ENCODE results near the gene SELP.

GRCh38 chr1:169574336-169574735 is 55.6 kb downstream of the SELP start:
- TF ChIP-seq POLR2AphosphoS5 (IDR thresholded peaks at IDR 0.05; ENCODE audit: low read depth, low read length), result no peak
- no peak for TF ChIP-seq NRF1 (IDR thresholded peaks at IDR 0.05; ENCODE audit: low read depth, low read length)
- TF ChIP-seq CTCF (IDR thresholded peaks at IDR 0.05), result no peak
- no peak for TF ChIP-seq SIN3A (IDR thresholded peaks at IDR 0.05; ENCODE audit: borderline replicate concordance, low read depth, low read length)
- TF ChIP-seq TCF12 (IDR thresholded peaks at IDR 0.05), result no peak
- TF ChIP-seq MAX (IDR thresholded peaks at IDR 0.05; ENCODE audit: low read depth), result no peak
- TF ChIP-seq RCOR1 (IDR thresholded peaks at IDR 0.05; ENCODE audit: low read length), result no peak
- TF ChIP-seq SMC3 (IDR thresholded peaks at IDR 0.05; ENCODE audit: low read depth, low read length), result no peak

Data from SK-N-SH (cell line).